H54 (cell line): ENCODE results near the gene U2SURP.

Source experiments
- DNase-seq: peaks from one replicate; pipeline ENCODE4 v3.0.0; 2011; ENCODE audit warnings: low spot score, mixed read lengths; ENCODE audit not compliant: insufficient read length
- FAIRE-seq: peaks from 3 replicates; lab custom pipeline; 2011; peaks lifted over from hg19 to GRCh38; lab: Jason Lieb, UNC
- POLR2A ChIP-seq: IDR thresholded peaks from 2 replicates; pipeline ENCODE4 v1.6.1; 2011; ENCODE audit warnings: low read depth, mild to moderate bottlenecking, low read length

The U2SURP gene

GRCh38 chr3:142968319-142969025 lies 32.9 kb upstream of the U2SURP start:
- FAIRE-seq (no peak), DNase-seq (no peak)
- TF ChIP-seq POLR2A: no peak

DNA sequence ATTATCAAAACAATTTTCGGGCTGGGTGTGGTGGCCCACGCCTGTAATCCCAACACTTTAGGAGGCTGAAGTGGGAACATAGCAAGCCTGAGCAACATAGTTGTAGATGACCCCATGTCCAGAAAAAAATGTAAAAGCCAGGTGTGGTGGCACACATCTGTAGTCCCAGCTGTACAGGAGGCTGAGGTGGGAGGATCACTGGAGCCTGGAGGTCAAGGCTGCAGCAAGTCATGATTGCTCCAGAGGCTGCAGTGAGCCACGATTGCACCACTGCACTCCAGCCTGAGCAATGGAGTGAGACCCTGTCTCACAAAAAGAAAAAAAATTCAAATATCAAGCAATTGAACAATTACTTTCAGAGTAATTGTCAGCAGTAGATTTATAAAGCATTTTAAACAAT lies 29.9 kb upstream of the U2SURP start:
- FAIRE-seq (no peak), DNase-seq (no peak)
- TF ChIP-seq POLR2A: no peak

DNA sequence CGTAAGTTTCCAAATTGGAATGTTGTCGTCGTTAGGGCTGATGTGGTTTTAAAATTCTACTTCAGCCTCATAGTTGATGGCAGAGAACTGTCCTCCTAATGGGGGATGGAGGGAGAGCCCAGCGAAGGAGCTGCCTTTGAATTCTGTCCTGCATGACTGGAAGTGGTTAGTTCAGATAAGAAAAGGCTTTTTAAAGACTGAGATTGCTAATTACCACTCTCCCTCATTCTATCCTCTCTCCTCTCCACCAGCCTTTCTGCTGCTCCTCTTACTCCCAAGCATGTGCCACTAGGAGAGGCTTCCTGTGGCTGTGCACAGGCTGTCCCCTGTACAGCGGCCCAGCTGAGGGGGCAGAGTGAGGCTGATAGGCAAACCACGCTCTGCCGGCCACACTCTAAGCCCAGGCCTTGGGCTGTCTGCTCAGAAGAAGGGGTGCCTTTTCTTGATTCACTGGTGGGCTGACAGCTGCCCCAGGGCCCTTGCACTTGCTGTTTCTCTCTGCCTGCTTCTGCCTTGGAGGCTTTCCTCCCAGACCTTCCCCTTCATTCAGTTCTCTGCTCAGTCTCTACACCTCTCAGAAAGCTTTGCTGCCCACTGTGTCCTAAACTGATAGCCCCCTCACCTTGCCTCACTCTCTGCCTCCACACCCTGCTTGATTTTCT lies 29.1 kb upstream of the U2SURP start:
- TF ChIP-seq POLR2A: no peak
- no peak for DNase-seq
- no peak for FAIRE-seq

DNA sequence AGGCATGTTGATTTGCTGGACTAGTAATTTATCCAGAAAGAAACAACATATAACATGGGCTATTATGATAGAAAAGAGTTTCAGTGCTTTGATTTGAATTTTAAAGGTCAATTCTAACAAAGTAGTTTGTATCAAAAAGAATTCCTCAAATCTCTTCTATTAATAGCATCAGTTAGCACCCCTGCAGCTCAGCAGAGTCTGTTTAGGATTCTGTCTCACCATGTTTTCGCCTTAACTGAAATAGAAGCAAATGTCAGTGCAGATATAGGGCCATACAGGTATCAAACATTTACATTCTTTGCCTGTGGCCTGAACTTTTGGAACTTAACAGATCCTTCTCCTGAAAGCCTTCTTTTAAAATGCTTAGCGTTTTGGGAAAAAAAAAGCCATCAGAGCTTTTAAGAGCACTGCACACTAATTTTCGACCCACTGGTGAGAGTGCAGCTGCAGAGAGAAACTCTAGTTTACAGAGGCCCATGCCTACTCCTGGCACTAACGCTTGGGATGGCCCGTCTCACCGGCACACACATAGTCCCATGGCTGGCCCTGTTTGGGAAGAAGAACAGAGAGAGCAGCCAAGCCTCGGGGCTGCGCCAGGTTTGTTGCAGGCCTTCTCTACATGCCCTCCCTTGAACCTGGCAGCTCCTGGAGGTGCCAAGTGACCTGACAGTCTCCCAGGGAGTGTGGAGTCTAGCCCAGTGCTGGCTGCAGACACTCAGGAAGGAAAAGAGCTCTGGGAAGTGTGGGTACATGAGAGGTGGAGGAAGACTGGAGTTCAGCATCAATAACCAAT lies 28.0 kb upstream of the U2SURP start:
- TF ChIP-seq POLR2A: no peak

GRCh38 chr3:142975316-142975995 lies 25.9 kb upstream of the U2SURP start:
- DNase-seq: no peak
- no peak for TF ChIP-seq POLR2A
- FAIRE-seq: no peak

More for the DNA sequence above, 28.0 kb upstream of the U2SURP start:
- no peak for FAIRE-seq
- DNase-seq: no peak

GRCh38 chr3:142976621-142977398 lies 24.6 kb upstream of the U2SURP start:
- DNase-seq (peak; percentile 74), FAIRE-seq (peak; percentile 100)

GRCh38 chr3:142977399-142977728 lies 24.0 kb upstream of the U2SURP start:
- FAIRE-seq (peak; percentile 83), DNase-seq (no peak)
- no peak for TF ChIP-seq POLR2A

More at GRCh38 chr3:142976621-142977398, 24.6 kb upstream of the U2SURP start:
- TF ChIP-seq POLR2A: no peak

DNA sequence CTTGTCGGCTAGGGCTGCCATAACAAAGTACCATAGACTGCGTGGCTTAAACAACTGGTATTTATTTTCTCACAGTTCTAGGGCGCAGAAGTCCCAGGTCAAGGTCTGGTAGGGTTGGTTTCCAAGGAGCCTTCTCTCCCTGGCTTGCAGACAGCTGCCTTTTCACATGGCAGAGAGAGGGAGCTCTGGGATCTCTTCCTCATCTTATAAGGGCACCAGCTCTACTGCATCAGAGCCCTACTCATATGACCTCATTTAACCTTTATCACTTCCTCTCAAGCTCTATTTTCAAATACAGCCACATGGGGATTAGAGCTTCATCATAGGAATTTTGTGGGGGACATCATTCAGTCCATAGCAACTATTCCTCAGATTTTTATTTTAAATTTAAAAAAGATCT lies 20.3 kb upstream of the U2SURP start:
- FAIRE-seq (peak; percentile 61), DNase-seq (no peak)
- no peak for TF ChIP-seq POLR2A

GRCh38 chr3:142982038-142982773 lies 19.2 kb upstream of the U2SURP start:
- FAIRE-seq (no peak), DNase-seq (no peak)

DNA sequence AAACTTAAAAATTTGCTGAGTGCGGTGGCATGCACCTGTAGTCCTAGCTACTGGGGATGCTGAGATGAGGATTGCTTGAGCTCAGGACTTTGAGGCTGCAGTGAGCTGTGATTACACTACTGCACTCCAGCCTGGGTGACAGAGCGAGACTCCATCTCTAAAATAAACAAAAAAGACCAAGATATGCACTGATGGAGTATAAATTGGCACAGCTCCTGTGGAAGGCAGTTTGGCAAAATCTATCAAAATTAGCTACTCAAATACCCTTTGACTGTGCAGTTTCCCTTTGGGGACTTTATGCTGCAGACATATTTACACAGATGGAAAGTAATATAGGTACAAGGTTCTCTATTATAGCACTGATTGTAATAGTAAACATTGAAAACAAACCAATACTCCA lies 18.1 kb upstream of the U2SURP start:
- DNase-seq: no peak
- peak; percentile 23 for FAIRE-seq
- TF ChIP-seq POLR2A: no peak

More at GRCh38 chr3:142982038-142982773, 19.2 kb upstream of the U2SURP start:
- TF ChIP-seq POLR2A: no peak

- no peak for TF ChIP-seq POLR2A
- no peak for FAIRE-seq
- DNase-seq: no peak
These were observed 17.1 kb upstream of the U2SURP start for GRCh38 chr3:142984255-142984654.

- TF ChIP-seq POLR2A: no peak
- DNase-seq (peak; percentile 37), FAIRE-seq (peak; percentile 48)
These were observed 14.2 kb upstream of the U2SURP start for GRCh38 chr3:142987080-142987700.
